SKM-1 (cell line): Measurements from ENCODE around the gene SLC29A3.
"Not testable (repeated sequence)": the region's sequence is repeated elsewhere in the genome, so short reads cannot be mapped to it uniquely, and the experiment has no call there.

ENCODE experiments used
- DNase-seq: peaks from one replicate; lab custom pipeline; 2025; ENCODE audit not compliant: unreplicated experiment; lab: John Stamatoyannopoulos, UW

The SLC29A3 gene

DNA sequence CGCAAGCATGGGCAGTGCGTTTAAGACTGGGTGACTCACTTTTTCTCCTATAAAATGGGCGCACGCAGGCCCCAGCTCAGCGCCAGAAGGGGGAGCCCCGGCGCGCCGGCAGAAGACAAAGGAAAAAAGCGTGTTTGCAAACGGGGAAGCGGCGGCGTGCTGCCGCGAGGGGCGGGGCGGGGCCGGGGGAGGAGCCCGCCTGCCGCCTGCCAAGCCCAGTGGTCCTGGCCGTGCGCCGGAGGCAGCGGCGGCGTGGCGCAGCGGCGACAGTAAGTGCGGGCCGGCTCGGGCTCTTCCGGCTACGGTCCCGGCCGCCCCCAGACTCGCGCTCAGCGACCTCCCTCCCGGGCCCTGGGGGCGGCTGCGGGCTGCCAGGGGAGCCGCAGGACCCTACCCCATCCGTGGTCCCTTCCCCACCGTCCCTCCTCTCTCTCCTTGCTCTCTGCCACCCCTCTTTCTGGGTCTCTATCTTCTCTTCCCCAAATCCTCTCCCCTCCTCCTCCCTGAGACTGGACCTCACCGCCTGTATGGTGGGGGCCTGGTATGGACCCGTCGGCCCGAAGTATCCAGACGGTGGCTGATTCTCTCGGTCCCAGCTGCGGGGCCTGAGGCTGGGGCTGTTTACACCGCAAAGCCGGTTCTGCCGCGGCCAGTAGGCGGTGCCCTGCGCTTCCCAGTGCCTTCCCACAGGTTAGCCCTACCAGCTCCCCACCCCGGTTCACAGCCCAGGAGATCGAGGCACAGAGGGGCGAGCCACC is at the start of gene SLC29A3:
Gene SLC29A3, plus strand, starts transcription at position 218 of the 758 bp plus-strand sequence. Its CDS starts 51 bp downstream, at position 269.
- DNase-seq = peak; percentile 74

DNA sequence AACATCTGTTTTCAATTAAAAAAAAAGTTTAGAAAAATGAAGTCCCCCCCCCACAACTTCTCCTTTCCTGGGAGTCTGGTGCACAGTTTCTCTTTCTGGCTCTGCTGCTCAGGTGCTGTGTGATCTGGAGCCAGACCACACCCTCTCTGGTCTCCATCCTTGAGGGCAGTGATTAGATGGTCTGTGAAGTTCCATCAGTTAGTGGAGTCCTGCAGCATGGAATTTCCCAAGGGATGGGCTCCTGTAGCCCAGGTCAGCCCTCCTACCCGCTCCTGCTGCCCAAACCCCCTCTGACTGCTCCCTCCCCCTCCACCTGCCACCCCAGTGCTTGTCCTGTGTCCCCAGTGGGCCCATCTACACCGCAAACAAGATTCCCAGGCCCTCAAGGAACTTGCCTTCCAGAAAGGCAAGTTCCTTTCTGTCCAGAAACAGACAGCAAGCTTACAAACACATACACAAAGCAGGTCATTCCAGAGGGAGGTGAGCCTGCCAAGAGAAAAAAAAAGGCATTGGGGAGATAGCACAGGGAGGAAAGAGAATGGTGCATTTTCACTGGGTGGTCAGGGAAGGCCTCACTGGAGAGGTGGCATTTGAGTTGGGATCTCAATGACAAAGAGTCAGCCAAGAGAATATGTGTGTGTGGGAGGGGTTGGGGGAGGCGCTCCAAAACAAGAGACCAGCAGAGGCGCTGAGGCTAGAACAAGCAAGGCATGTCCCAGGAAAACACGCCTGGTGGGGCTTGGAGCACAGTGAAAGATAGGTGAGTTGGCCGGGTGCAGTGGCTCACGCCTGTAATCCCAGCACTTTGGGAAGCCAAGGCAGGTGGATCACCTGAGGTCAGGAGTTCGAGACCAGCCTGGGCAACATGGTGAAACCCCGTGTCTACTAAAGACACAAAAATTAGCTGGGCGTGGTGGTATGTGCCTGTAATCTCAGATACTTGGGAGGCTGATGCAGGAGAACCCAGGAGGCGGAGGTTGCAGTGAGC is 49.5 kb upstream of the SLC29A3 start:
- no peak for DNase-seq

DNA sequence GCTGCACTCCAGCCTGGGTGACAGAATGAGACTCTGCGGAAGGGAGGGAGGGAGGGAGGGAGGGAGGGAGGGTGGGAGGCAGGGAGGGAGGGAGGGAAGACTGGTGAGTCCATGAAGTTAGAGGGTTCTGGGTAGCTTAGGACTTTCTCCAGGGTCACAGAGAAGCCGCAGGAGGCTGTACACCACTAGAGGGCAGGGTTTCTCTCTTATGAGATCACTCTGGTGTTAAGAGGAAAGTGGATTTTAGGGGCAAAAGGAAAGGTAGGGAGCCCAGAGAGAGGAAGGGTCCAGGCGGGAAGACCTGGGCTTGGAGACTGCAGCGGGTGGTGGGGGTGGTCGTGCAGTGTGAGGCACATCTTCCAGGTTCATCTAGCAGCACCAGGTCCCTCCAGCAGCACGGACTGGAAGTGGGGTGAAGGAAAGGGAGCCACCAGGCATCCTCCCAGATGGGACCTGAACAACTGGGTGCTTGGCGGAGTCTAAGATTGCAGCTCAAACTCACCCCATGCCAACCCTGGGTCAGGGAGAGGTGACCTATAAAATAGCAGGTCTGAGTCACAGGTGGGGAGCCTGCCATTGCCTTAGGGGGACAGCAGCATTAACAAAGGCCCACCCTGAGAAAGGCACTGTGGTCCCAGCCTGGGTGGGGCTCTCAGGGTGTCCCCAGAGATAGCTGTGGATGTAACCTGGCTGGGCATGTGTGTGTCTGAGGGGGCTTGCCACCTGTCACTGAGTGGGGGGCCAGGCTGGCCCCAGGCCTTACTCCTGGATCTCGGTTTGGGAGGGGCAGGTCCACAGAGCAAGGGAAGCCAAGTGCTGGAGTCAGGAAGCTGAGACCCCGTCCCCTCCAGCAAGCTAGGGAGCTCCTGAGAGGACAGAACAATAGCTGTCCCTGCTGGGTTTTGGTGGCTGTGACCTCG is 48.5 kb upstream of the SLC29A3 start:
- peak; percentile 79 for DNase-seq

DNA sequence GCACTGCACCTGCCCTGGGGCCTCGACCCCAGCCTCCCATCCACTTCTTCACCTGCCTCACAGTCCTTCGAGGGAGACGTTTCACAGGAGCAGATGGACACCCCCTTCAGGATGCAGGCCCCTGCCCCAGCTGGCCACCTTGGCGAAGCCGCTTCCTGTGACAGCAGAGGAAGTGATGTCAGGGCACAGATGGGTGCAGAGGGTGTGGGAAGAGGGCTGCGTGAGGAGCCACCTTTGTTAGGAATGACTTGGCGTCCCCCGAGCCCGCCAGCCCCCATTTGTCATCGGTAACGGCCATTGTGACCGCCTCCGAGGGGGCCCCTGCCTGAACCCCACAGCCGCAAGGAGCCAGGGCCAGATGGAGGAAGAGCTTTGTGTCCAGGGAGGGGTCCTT is 47.4 kb upstream of the SLC29A3 start:
- no peak for DNase-seq

DNA sequence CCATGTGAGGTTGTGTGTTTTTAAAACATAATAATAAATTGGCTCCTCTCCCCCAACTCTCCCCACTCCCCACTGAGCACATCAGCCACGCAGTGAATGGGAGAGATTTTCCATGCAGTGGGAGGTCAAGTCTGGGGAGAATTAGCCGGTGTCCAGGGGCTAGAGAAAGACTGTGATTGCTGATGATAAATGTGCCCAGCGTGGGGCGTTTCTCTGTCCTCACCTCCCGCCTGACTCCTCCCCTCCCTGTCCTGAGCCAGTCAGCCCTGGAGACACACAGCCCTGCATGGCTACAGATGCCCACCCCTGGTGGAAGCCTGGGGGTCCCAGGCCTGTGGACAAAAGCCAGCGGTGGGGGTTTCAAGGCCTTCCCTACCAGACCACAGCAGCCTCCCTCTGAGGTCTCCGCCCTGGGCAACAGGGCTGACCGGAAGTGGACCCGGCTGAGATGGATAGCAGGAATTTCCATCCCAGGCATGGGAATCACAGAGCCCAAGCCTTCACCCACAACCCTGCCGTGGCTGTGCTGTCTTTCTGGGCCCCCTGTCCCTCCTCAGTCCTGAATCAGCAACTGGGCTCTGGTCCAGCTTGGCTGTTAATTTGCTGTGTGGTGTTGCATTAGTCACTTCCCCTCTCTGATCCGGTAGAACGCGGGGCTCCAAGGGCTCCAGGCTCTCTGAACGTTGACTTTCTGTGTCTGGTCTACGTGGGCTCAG is 46.8 kb upstream of the SLC29A3 start:
- no peak for DNase-seq

DNA sequence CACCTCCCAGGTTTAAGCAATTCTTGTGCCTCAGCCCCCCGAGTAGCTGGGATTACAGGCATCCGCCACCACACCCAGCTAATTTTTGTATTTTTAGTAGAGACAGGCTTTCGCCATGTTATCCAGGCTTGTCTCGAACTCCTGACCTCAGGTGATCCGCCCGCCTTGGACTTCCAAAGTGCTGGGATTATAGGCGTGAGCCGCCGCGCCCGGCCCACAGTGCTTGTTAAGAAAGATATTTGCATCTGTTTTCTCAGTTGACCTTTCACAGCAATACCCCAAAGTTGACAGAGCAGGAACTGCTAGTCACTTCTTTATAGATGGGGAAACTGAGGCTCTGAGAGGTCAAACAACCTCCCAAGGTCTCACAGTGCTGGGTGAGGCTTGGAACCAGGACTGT is 46.1 kb upstream of the SLC29A3 start:
- not testable (repeated sequence) for DNase-seq

DNA sequence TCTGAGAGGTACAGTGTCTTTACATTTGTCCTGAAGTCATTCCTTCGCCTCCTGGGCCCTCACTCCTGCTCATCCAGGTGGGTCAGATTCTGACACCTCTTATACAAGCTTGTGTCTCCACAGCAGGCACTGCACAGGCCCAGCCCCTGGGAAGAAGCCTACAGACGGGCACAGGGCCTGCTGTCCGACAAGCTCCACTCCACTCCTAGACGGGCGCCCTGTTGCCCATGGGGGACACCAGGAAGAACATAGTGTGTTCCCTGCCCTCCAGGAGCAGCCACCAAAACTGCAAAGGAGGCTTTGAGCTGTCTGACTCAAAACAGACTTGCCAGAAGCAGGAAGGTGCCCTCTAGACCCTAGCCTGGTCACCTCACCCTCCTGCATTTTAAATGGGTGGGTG is 45.6 kb upstream of the SLC29A3 start:
- no peak for DNase-seq

DNA sequence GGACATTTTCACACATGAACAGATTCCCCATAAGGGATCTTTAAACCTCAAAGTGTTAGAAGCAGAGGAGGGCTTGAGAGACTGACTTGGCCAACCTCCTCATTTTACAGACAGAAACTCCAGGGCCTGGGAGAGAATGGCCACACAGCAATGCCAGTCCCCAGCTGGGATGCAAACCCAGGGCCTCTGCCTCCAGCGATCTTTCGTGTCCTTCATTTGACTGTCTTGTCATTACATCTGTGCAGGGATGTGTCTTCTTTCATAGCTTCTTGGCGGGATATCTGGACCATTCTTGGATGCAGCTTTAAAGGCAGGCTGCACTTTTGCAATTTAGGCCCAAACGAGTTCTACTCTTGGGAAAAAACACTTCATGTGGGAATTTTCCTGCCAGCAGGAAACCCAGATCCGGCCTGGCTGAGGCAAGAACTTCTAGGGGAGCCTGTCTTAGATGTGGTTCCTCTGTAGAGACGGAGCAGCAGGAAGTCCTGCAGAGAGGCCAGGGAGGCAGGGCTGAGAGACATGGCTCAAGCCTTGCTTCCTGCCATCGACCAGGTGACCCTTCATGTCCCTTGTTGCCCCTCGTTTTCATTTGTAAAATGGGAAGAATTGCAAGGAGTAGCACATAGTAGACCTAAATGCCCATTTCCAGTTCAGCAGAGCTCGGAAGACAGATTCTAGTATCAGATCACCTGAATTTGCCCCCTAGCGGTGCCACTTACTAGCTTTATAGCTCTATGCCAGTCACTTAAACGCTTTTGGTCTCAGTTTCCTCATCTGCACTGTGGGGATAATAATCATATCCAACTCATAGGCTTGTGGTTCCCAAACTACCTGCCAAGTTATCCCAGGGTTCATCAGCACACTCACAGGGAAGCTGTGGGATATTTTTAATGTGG is 43.9 kb upstream of the SLC29A3 start:
- peak; percentile 14 for DNase-seq

DNA sequence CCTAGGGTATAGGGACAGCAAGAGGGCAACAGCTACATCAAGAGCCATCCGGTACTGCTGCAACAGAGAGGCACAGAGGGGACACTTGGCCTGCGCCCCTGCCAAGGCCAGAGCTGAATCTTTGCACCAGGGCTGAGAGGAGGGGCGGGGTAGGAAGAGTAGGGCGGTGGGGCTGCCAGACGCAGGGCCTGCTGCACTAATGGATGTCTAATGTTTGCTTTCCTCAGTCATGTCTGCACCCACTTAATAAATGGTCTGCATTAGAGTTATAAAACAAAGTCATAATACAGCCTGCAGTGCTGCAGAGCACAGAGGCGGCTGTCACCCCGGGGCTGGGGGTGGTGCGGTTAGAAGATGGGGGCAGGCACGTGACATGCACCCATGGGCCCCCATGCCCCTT is 42.2 kb upstream of the SLC29A3 start:
- DNase-seq = no peak

DNA sequence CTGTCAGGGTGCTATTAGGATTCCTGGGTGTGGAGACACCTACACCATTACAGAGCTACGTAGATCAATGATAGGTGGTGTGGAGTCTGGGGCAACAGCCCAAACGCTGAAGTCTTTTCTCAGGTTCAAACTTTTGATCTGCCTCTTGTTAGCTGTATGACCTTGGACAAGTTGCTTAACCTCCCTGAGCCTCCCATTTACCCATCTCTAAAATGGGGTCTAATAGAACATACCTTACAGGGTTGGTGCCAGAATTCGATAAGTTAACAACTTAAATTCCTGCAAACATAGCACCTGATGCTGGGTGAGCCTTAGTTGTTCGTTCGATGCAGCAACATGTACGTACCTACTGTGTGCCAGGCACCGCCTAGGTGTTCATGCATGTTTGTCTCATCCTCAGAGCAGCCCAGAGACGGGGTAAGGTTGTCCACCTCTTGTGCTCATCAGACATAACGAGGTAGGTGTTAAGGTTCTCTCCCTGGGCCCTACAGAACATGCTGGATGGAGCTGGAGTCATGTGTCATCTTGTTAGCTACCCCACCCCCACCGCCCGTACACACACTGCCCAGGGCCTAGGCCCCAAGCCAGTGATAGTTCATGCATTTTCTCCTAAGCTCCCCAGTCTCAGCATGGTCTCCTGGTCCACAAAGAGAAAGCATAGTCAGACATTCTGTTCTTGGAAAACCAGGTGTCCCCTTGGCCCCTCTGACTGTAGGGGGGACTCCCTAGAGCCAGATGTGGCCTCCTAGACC is 41.0 kb upstream of the SLC29A3 start:
- DNase-seq = no peak

DNA sequence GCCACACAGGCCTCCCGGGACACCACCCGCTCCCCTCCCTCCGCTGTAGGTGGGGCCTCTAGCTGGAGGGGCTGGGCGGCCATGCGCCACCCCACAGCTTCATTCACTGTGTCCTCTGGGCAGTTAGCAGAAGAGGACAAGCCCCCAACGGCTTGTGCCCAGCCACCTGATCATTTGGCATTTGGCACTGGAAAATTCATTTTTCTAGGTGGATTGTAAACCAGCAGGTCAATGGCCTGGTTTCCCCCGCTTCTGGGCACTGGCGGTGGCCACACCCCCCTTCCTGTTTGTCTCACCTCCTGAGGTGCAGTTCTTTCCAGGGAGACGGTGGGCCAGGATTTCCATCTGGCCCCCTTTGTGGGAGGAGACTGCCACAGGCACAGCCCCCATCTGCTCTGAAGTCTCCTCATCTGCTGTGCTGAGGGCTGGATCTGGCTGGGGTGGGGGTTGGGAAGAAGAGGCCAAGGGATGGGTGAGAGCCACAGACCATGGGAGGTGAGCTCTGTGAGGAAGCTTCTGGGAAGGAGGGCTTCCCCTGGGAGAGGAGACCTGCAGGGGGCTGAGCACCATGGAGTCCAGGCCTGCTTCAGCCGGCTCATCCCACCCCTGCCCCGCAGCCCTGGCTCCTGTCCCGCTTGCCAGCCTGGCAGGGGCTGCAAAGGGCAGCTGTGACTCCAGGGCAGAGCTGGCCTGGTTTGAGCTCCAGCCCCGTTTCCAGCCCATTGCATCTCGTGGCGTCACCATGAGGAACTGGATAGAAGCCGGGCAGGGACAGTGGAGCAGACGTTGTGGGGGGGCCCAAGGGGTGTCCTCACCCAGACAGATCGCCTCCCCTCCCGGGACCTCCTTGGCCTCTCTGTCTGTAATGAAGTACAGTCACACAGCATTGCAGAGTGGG is 40.1 kb upstream of the SLC29A3 start:
- no peak for DNase-seq

DNA sequence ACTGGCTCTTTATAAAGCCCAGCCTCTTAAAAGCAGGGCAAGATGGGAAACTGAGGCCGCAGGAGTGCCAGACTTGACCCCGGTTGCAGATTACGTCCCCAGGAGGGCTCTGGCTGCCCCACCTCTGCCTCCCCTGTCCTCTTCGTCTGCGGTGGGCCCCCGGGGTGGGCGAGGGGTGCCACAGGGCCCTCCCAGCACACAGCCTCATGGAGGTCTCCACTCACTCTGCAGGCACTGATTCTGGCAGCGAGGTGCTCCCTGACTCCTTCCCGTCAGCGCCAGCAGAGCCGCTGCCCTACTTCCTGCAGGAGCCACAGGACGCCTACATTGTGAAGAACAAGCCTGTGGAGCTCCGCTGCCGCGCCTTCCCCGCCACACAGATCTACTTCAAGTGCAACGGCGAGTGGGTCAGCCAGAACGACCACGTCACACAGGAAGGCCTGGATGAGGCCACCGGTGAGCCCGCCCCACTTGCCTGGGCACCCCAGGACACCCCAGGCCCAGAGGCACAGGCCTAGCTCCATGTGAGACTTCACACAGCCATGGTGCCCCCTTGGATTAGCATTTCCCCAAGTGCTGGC is 39.4 kb upstream of the SLC29A3 start:
- no peak for DNase-seq

DNA sequence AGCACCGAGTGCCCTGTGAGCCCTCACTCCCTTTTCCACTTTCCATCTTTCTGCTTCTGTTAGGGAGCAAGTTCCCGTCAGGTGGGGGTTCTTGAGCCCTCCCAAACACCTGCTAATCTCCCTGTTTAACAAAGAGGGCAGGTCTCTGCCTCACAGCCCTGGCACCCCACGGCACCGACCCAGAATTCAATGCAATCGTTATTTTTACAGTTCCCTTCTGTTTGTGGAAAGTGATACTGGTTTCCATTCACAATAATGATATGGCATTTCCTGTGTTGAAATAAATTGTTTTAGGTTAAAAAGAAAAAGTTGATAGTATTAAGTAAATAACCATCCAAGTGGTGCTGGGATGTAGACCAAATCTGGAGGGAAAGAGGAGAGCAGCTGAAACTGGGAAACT is 38.8 kb upstream of the SLC29A3 start:
- no peak for DNase-seq

DNA sequence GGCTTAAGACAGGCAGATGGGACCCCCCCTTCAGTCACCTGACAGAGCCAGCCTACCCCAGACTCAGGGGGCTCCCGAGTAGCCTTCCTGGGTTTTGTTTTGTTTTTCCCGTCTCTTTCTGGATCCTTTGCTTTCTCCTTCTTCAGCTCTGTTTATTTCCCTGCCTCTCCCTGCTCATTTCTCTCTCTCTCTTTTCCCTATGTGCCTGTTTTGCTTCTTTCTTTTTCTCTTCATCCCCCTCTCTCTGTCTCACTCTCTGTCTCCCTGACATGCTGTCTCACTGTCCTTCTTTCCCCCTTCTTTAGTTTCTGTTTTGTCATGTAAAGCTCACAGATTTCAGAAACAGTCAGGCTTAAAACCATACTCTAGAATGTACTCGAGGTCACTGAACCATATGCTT is 38.2 kb upstream of the SLC29A3 start:
- no peak for DNase-seq

DNA sequence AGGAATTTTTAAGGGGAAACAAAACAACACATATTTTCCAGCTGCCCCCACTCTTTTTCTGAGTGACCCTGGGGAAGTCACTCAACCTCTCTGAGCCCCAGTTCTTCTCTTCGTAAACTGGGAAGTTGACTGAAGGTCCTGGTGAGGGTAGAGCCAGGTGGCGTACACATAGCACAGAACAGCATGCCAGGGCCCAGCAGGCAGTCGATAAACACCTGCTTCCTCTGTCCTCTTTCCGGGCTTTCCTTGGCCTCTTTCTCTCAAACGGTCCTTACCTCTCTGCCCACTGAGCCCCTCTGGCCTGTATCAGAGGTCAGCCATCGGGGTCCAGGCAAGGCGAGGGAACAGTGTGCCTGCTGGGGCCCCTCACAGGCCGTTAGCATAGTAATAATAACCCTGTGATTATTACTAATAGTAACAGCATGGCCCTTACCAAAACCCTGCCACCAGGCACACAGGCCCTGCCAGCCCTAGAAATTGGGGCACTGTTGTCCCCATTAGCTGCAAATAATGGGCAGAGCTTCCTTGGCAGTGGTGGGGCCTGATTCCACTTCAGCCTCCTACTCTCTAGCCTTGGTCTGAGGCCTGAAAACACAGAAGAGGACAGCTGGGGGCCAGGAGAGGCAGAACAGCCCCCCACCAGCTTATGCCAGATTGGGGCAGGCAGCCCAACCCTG is 37.3 kb upstream of the SLC29A3 start:
- no peak for DNase-seq

DNA sequence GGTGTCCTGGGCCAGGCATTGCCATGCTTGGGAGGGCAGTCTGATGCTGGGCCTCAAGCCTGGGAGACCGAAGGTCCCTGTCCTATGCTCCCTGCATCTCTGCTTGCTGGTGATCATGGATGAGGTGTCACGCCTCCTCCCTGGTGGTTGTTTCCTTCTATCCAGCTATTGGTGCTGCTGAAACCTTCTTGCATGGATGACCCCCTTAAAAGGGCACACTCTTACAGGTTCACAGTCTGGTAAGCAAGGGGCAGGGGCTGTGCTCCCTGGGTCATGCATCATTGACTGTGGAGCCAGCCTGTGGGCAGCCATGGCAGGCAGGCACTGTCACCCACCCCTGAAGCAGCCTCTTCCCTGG is 36.8 kb upstream of the SLC29A3 start:
- DNase-seq = no peak

DNA sequence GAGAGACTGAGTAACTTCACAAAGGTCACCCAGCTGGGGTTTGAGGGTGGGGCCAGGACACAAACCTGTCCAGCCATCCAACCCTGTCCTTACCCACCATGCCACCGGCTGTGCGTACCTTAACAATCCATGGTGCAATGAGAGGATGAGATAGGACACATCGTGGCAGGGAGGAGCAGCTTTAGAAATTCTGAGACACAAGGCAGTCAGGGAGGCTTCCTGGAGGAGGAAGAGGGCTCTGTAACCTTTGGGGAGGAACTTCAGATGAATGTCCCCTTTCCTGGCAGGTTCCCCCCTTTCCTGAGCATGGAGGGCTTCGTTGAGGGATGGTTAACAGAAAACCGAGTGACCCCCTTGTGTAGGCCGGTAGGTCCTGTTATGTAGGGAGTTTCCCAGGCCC is 35.6 kb upstream of the SLC29A3 start:
- DNase-seq = no peak
